ENCODE data around the gene AHR.
"Not testable (repeated sequence)": the region's sequence is repeated elsewhere in the genome, so short reads cannot be mapped to it uniquely, and the experiment has no call there.

The AHR gene

DNA sequence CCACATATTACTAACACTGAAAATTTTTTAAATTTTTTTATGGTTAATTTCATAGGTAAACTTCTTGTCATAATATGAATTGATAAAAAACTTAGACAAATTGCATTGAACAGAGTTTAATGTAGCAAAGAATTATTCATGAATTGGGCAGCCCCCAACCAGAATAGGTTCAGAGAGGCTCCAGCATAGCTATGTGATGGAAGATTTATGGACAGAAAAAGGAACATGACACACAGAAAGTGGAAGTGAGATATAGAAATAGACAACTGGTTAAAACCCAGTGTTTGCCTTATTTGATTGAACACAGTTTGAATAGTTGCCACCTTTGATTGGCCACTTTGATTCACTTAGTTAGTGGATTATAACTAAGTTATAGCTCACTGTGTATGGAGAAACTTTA lies 87.2 kb downstream of the AHR start:
- Histone ChIP-seq H3K27ac (ENCODE audit: low read length) (no peak overlapping the region), H3K9ac (ENCODE audit: low read length) (no peak overlapping the region), H3K36me3 (ENCODE audit: control insufficient read depth, low read depth, low read length) (no peaks in the 10 kb centered on the region), H3K4me1 (ENCODE audit: control insufficient read depth, low read depth, low read length) (peaks cover 12% of the 10 kb centered on the region), H3K4me3 (ENCODE audit: low read length) (no peak overlapping the region), H3K27me3 (ENCODE audit: control insufficient read depth, insufficient read depth, low read length) (no peaks in the 10 kb centered on the region), H3K9me3 (ENCODE audit: control insufficient read depth, low read depth, low read length) (no peaks in the 10 kb centered on the region)

DNA sequence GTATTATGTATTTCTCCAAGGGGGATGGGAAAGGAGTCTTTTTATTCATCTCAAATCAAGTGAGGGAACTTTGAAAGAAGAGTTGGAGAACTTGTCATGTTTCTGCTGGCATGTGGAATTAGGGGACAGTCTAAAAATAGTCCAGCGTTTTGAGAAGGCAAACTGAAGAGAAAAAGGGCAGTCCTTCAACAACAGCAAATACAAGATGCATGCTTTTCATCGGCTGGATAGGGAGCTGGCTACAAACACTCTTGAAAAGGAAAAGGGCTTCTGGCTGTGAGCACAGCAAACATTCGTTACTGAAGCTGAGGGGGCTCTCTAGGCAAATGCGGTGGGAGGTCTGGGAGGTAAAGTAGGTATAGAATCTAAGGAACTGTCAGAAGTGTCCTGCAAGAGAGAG lies 91.9 kb downstream of the AHR start:
- Histone ChIP-seq H3K27me3 (ENCODE audit: control insufficient read depth, insufficient read depth, low read length) (no peaks in the 10 kb centered on the region), H3K36me3 (ENCODE audit: control insufficient read depth, low read depth, low read length) (no peaks in the 10 kb centered on the region), H3K9me3 (ENCODE audit: control insufficient read depth, low read depth, low read length) (peaks cover 6% of the 10 kb centered on the region), H3K4me3 (ENCODE audit: low read length) (no peak overlapping the region), H3K27ac (ENCODE audit: low read length) (no peak overlapping the region), H3K9ac (ENCODE audit: low read length) (no peak overlapping the region), H3K4me1 (ENCODE audit: control insufficient read depth, low read depth, low read length) (no peaks in the 10 kb centered on the region)

DNA sequence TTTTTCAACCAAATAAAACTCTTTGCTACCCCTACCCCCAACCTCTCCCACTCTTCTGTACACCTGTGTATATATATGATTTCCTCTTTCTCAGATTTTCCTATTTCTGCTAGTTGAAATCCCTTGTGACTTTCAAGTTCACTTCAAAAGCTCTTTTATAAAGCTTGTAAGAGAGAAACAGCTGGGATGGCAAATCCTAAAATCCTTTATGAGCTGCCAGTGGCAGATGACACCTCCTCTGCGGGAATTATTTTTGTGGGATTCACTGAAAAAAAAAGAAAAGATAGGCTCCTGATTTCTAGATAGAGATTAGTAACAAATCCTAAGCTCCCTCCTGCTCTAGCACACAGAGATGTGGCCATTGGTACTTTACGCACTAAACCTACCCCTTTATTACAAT lies 92.9 kb downstream of the AHR start:
- Histone ChIP-seq H3K4me1 (ENCODE audit: control insufficient read depth, low read depth, low read length) (no peaks in the 10 kb centered on the region), H3K4me3 (ENCODE audit: low read length) (no peak overlapping the region), H3K9ac (ENCODE audit: low read length) (no peak overlapping the region), H3K36me3 (ENCODE audit: control insufficient read depth, low read depth, low read length) (no peaks in the 10 kb centered on the region), H3K27me3 (ENCODE audit: control insufficient read depth, insufficient read depth, low read length) (no peaks in the 10 kb centered on the region), H3K9me3 (ENCODE audit: control insufficient read depth, low read depth, low read length) (peaks cover 6% of the 10 kb centered on the region), H3K27ac (ENCODE audit: low read length) (no peak overlapping the region)

DNA sequence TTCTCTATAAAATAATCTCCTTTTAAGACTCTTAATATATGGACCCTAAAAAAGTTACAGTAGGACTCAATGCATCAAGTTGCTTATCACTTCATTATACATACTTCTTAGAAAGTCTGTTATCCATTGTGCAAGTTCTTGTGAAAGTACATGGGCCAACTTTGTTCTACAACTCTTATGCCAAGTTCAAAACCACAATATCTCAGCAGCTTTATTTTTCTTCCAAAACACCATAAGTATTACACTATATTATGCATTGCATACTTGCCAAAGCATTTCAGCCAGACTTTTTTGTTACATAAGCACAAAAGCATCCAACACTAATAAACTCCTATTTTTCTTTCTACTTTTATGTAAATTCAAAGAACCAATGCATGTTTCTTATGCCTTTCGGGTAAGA lies 94.4 kb downstream of the AHR start:
- Histone ChIP-seq H3K9me3 (ENCODE audit: control insufficient read depth, low read depth, low read length) (peaks cover 6% of the 10 kb centered on the region), H3K4me1 (ENCODE audit: control insufficient read depth, low read depth, low read length) (no peaks in the 10 kb centered on the region), H3K27ac (ENCODE audit: low read length) (no peak overlapping the region), H3K36me3 (ENCODE audit: control insufficient read depth, low read depth, low read length) (no peaks in the 10 kb centered on the region), H3K4me3 (ENCODE audit: low read length) (no peak overlapping the region), H3K9ac (ENCODE audit: low read length) (no peak overlapping the region), H3K27me3 (ENCODE audit: control insufficient read depth, insufficient read depth, low read length) (no peaks in the 10 kb centered on the region)

DNA sequence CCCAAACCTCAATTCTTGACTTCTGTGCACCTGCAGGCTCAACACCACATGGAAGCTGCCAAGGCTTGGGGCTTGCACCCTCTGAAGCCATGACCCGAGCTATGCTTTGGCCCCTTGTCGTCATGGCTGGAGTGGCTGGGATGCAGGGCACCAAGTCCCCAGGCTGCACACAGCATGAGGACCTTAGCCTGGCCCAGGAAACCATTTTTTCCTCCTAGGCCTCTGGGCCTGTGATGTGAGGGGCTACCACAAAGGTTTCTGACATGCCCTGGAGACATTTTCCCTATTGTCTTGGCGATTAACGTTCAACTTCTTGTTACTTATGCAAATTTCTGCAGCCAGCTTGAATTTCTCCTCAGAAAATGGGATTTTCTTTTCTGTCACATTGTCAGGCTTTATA lies 96.1 kb downstream of the AHR start:
- not testable (repeated sequence) for H3K27me3 ChIP-seq (ENCODE audit: control insufficient read depth, insufficient read depth, low read length); H3K36me3 ChIP-seq (ENCODE audit: control insufficient read depth, low read depth, low read length); H3K9me3 ChIP-seq (ENCODE audit: control insufficient read depth, low read depth, low read length); H3K4me3 ChIP-seq (ENCODE audit: low read length); H3K4me1 ChIP-seq (ENCODE audit: control insufficient read depth, low read depth, low read length); H3K27ac ChIP-seq (ENCODE audit: low read length); H3K9ac ChIP-seq (ENCODE audit: low read length)

Data from iPS-18a (cell line).